Jurkat, Clone E6-1 (cell line): ENCODE measurements around the gene THAP9. TPM values are rescaled to one million over a fixed set of nuclear protein-coding genes. Genes with fewer than 3 reads are reported as not detected.
A peak's percentile ranks its signal among the peaks of the same experiment; 100 is the strongest.
"Not testable (repeated sequence)": the region's sequence is repeated elsewhere in the genome, so short reads cannot be mapped to it uniquely, and the experiment has no call there.

Experiments
- DNase-seq: peaks from one replicate; pipeline ENCODE4 v3.0.0-alpha.2; 2011; ENCODE audit warnings: low read depth, low spot score
- H3K4me3 ChIP-seq: 2 replicates; pipeline ENCODE4 v1.5.1; 2011; ENCODE audit warnings: mild to moderate bottlenecking, low read length, control low read depth, moderate library complexity
- polyA plus RNA-seq: library from polyadenylated mRNA; unstranded; fragments of >200 nt; gene quantifications from one replicate; pipeline ENCODE4 v1.2.1, GENCODE V29; 2012; ENCODE audit warnings: missing spikeins; ENCODE audit not compliant: insufficient read length, insufficient read depth

Gene THAP9
- 6.2 TPM for polyA plus RNA-seq

GRCh38 chr4:82900411-82901182 is at the start of gene THAP9:
Gene THAP9, plus strand, starts transcription at chr4:82900735. Its CDS starts 68 bp downstream, at chr4:82900803.
- peak; percentile 99 for DNase-seq
- peak within 1 kb of the TSS; percentile 59 for H3K4me3 ChIP-seq

- DNase-seq: no peak
- H3K4me3 ChIP-seq: no peak overlapping the region
These were observed 49.2 kb upstream of the THAP9 start for GRCh38 chr4:82851318-82851717.

- no peak overlapping the region for H3K4me3 ChIP-seq
- DNase-seq: peak; percentile 37
These were observed 48.4 kb upstream of the THAP9 start for GRCh38 chr4:82851885-82852750.

- no peak for DNase-seq
- H3K4me3 ChIP-seq: no peak overlapping the region
These were observed 47.7 kb upstream of the THAP9 start for GRCh38 chr4:82852751-82853285.

- DNase-seq, H3K4me3 ChIP-seq: not testable (repeated sequence)
These were observed 40.0 kb upstream of the THAP9 start for GRCh38 chr4:82860487-82860886.

GRCh38 chr4:82861529-82861928 is 39.0 kb upstream of the THAP9 start:
- H3K4me3 ChIP-seq: no peak overlapping the region

GRCh38 chr4:82864336-82864979 is 36.1 kb upstream of the THAP9 start:
- no peak for DNase-seq

More at GRCh38 chr4:82861529-82861928, 39.0 kb upstream of the THAP9 start:
- DNase-seq: no peak

GRCh38 chr4:82865592-82865991 is 34.9 kb upstream of the THAP9 start:
- peak; percentile 61 for DNase-seq
- no peak overlapping the region for H3K4me3 ChIP-seq

More at GRCh38 chr4:82864336-82864979, 36.1 kb upstream of the THAP9 start:
- no peak overlapping the region for H3K4me3 ChIP-seq

- not testable (repeated sequence) for DNase-seq, H3K4me3 ChIP-seq
These were observed 34.5 kb upstream of the THAP9 start for GRCh38 chr4:82866033-82866432.

- no peak overlapping the region for H3K4me3 ChIP-seq
- no peak for DNase-seq
These were observed 33.7 kb upstream of the THAP9 start for GRCh38 chr4:82866706-82867385.

GRCh38 chr4:82868572-82868971 is 32.0 kb upstream of the THAP9 start:
- no peak overlapping the region for H3K4me3 ChIP-seq
- DNase-seq: no peak

GRCh38 chr4:82885410-82885809 is 15.1 kb upstream of the THAP9 start:
- no peak for DNase-seq

DNA sequence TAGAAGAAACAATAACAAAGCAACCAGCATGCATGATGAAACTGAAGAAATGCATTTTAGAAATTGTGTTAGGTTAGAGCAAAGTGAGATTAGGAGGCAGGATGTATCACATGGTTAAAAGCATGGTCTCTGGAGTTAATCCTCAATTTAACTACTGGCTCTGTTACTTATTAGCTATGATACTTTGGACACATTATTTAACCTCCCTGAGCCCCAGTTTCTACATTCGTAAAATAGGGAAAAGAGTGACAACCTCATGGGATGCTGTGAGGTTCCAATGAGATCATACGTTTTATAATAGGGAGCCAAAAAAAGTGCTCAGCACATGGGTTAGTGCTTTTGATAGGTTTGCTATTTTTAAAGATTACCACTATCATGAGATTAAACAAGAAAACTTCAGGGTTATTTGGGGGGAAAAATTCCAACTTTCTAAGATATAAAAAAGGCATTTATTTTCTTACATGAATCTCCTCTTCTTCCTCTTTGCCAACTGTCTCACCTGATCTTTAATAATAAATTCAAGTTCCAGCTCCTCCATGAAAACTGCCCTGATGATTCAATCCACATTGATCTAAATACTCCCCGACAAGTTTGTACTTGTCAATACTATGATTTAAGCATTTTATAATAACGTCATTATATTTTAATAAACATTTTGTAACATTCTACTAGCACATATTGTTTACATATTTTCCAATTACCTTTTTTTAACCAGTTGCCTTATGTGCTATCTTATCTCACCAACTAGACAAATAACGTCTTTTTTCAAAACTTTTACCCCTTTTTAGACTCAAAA is 14.2 kb upstream of the THAP9 start:
- H3K4me3 ChIP-seq: no peak overlapping the region
- DNase-seq: no peak

More at GRCh38 chr4:82885410-82885809, 15.1 kb upstream of the THAP9 start:
- no peak overlapping the region for H3K4me3 ChIP-seq

- H3K4me3 ChIP-seq: peak overlapping the region; percentile 88
- DNase-seq: no peak
These were observed 11.2 kb upstream of the THAP9 start for GRCh38 chr4:82889287-82889686.

DNA sequence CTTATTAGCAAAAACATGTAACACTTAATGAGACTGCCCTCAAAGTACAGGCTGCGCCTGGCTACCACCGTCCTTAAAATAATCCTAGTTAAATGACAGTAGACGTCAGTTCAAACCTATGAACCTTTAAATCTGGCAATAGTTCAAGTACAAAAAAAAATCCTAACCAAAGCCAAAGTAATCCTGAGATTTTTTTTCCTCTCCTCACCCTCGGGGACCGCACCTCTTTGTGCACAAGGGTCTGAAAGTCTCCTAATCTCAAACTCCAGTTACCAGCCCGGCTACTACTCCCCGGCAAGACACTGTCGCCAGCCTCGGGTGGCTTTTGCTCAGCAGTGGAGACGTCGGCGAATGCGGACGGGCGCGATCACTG is 10.0 kb upstream of the THAP9 start:
- no peak for DNase-seq
- peak overlapping the region; percentile 88 for H3K4me3 ChIP-seq

GRCh38 chr4:82890901-82891706 is 9.4 kb upstream of the THAP9 start, which contains the start of gene SEC31A:
Gene SEC31A, minus strand, starts transcription at chr4:82891153. Its CDS starts 9,217 bp downstream, at chr4:82881936.
- H3K4me3 ChIP-seq: peak within 1 kb of the TSS; percentile 88
- DNase-seq: peak; percentile 86
